HL-60/S4 treated with phorbol 12-myristate 13-acetate at 8.2 ng/mL for 4 days and 3 days (cell line): ENCODE results near the gene SHISA2.

Source experiments
- in situ Hi-C: fragments of 300-500 bp; cut with MboI; formaldehyde crosslinking; loops from 2 replicates; pipeline ENCODE4 v1.15.0; 2022; ENCODE audit warnings: low sequenced_read_pairs

The SHISA2 gene

GRCh38 chr13:26019881-26020870, 31.6 kb downstream of the SHISA2 start:
- in situ Hi-C loops = no loop called here

GRCh38 chr13:26019251-26019650, 32.6 kb downstream of the SHISA2 start:
- in situ Hi-C loops = no loop called here

DNA sequence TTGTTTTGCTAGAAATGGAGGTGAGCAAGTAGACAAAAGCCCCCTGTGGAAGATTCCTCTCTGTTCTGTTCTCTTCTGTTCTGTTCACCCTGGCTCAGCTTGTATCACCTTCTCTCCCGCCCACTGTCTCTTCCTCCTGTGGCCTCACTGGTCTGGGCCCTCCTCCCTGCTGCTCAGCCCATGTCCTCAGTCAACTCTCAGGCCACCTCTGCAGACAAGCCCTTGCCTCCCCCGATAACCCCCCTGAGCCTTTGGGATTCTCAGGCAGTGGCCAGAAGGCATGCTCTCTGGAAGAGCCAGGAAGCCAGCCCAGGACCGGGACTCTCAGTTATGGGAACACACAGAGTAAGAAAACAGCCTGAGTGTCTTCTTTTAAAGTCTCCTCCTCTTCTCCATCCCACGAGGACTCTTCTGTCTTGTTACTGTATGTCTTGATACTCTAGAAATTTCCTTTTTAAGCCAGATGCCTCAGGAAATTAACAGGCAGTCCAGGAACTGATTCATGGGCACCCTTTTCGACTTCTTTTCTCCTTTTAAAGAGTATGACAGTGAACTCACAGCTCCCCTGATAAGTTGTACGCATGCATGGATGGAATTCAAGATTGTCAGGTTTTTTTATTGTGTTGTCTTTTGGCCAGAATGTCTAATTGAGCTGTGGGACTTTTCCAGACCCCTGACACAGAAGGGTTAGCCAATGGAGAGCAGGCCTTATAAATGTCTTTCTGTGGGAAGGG, 33.7 kb downstream of the SHISA2 start:
- in situ Hi-C loops = no loop called here

GRCh38 chr13:26017196-26017921, 34.5 kb downstream of the SHISA2 start:
- in situ Hi-C loops = no loop called here

GRCh38 chr13:26016189-26016588, 35.6 kb downstream of the SHISA2 start:
- in situ Hi-C loops = no loop called here

DNA sequence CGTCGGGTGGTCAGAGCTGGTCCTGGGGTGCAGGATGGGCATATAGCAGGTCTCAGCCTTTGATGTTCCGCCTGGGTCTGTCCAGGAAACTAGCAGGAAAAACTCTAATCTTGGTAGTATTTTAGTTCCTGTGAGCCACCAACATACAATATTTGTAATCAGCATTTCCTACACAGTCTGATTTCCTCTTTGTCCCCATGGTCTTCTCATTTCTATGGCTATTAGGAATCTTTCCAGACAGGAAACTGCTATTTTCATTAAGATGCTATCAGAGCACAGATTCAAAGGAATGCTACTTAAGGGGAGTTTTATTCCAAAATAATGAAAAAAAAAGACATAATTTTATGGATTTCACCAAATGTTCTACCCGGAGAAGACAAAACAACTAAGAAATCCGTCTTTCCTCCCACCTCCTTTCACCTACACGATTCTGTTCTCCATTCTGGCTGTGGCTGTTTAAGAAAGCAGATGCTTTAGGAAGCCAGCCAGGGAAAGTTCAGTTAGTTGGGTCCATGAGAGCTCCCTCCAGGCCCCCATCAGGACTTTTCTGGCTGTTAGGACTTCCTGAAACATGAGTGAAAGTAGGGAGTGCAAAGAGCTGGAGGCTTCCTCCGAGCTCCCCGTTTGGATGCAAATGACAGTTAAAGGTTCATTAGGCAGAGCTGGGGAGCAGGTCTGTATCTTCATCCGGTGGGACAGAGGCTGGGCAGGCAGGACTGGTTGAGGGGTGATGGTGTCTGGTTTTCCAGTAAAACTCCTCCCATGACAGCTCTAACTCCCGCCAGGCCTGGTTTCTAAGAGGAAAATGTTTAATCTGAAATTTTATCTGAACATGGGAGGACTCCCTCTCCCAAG, 36.3 kb downstream of the SHISA2 start:
- in situ Hi-C loops = no loop called here

- in situ Hi-C loops = no loop called here
Observed at GRCh38 chr13:26012995-26013394, 38.8 kb downstream of the SHISA2 start.

GRCh38 chr13:26011996-26012821, 39.6 kb downstream of the SHISA2 start:
- in situ Hi-C loops = no loop called here

- in situ Hi-C loops = no loop called here
Observed at GRCh38 chr13:26011208-26011573, 40.6 kb downstream of the SHISA2 start.

DNA sequence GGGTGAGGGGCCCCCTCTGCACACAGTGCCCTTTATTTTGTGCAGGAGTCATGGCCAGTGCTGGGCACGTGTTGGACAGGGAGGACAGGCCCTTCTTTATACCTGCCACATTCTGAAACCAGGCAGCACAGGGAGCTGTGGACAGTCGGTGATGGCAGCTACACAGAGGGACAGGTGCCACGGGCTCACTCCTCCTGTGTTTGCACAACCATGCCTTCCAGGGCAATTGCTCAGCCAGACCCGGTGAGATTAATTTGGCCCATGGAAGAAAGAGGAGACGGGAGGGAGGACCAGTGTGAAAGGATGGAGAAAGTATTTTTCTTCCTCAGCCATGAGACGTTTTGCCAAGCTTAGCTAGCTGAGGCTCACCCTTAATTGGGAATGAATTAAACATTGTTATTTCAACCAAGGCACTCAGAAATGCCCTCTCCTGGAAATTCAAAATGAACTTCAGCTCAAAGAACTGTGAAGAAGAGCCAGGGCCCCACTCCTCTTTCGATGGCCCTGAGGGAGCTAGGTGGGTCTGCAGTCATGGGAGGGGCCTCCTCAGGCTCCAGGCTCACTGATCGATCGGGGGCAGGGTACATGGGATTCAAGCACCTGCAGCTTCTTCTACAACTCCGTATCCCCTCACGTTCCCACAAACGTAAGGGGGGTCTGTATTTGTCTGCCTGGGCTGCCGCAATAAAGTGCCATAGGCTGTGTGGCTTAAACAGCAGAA, 41.2 kb downstream of the SHISA2 start:
- in situ Hi-C loops = no loop called here

DNA sequence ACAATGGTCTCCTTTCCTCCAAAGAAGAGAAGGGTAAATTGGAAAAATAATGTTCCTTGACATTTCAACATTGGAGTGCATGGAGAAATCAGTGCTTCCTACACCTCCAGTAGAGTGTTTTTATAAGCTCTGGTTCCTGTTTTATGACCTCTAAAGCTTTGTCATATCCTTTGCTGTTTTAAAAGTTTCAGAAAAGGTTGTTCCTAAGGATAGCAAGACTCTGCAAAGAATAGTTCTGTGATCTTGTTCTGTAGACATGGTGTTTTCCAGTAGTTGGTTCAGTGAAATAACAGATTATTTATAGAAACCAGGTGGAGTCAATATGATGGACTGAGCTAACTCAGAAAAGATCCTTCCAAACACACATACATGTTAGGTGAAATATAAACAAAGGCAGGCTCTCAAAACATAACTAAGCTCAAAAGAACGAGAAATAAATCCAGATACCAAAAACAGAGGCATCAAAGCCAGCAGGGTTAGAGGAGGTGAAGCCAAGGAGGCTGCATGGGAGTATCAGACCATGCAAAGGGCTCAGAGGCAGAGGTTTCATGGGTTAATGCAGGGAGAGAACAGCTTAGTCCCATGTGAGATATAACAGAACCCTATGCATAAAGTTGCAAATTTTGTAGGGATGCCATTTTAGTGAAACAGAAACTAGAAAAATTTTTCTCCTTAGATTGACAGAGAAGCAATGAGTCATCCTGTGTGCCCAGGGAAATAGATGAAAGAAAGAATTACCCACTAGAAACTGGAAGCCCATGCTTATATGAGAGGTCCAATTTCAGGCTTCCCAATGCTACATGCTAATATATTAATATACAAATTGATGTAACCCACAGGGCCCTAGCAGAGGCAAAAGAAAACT, 44.3 kb downstream of the SHISA2 start:
- in situ Hi-C loops = no loop called here
